ENCODE measurements around the gene COA8. TPM values are rescaled to one million over a fixed set of nuclear protein-coding genes. Genes with fewer than 3 reads are reported as not detected.

Gene COA8
- total RNA-seq, 3 donors from 2014 or later (not counting 1 experiment from before 2014, with no cell fraction given) = 22.2 to 32.0 (median 24.9) TPM

DNA sequence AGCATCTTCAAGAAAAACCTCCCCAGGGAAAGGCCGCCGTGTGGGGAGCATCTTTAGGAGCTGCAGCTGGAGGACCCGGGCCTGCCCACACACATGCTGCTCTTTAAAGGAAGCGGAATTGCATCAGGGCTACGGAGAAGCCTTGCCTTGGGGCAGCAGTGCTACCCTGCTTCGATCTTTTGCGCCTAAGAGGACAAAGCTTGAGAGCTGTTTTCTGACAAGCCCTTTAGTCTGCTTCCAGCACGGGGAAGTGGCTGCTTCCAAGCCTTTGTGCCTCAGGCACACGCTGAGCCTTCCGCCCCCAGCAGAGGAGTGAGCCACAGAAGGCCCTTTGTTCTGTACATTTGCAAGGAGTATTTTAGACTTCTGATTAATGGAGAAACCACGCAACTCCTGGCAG, 31.5 kb downstream of the COA8 start:
- ATAC-seq (no peak), DNase-seq (no peak)
- no peaks in the 10 kb centered on the region for H3K4me1 Mint-ChIP-seq
- H3K36me3 ChIP-seq (ENCODE audit: control insufficient read depth, insufficient read depth, low read length) = peaks cover 4% of the 10 kb centered on the region
- TF ChIP-seq CTCF (IDR thresholded peaks at IDR 0.05) = no peak
- no peak overlapping the region for H3K27ac Mint-ChIP-seq
- no peaks in the 10 kb centered on the region for H3K36me3 Mint-ChIP-seq
- H3K27ac ChIP-seq (ENCODE audit: low read length) = no peak overlapping the region
- H3K9me3 Mint-ChIP-seq = no peaks in the 10 kb centered on the region
- H3K27me3 ChIP-seq (ENCODE audit: control insufficient read depth, insufficient read depth, low read length) = no peaks in the 10 kb centered on the region
- no peak overlapping the region for H3K4me3 ChIP-seq (ENCODE audit: low read length)
- no peak overlapping the region for H3K4me3 Mint-ChIP-seq
- H3K4me1 ChIP-seq (ENCODE audit: control insufficient read depth, insufficient read depth, low read length) = peaks cover 7% of the 10 kb centered on the region
- intact Hi-C loops (cut with micrococcal nuclease) = no loop called here
- WGBS (ENCODE audit: insufficient coverage) = 93% methylated on average over 11 of the region's 11 CpGs
- H3K27me3 Mint-ChIP-seq (ENCODE audit: low read depth in 2 of 2) = no peaks in the 10 kb centered on the region
- no peaks in the 10 kb centered on the region for H3K9me3 ChIP-seq (ENCODE audit: control insufficient read depth, insufficient read depth, low read length)

- Mint-ChIP-seq H3K36me3 (no peaks in the 10 kb centered on the region), H3K9me3 (no peaks in the 10 kb centered on the region), H3K27me3 (ENCODE audit: low read depth in 2 of 2) (no peaks in the 10 kb centered on the region), H3K4me1 (no peaks in the 10 kb centered on the region), H3K27ac (no peak overlapping the region), H3K4me3 (no peak overlapping the region)
- H3K27ac ChIP-seq (ENCODE audit: low read length) = no peak overlapping the region
- peaks cover 7% of the 10 kb centered on the region for H3K4me1 ChIP-seq (ENCODE audit: control insufficient read depth, insufficient read depth, low read length)
- no peaks in the 10 kb centered on the region for H3K9me3 ChIP-seq (ENCODE audit: control insufficient read depth, insufficient read depth, low read length)
- DNase-seq = no peak
- TF ChIP-seq CTCF (IDR thresholded peaks at IDR 0.05) = no peak
- no peaks in the 10 kb centered on the region for H3K36me3 ChIP-seq (ENCODE audit: control insufficient read depth, insufficient read depth, low read length)
- intact Hi-C loops (cut with micrococcal nuclease) = no loop called here
- no peak for ATAC-seq
- H3K4me3 ChIP-seq (ENCODE audit: low read length) = no peak overlapping the region
- H3K27me3 ChIP-seq (ENCODE audit: control insufficient read depth, insufficient read depth, low read length) = no peaks in the 10 kb centered on the region
- 92% methylated on average over 10 of the region's 10 CpGs for WGBS (ENCODE audit: insufficient coverage)
Measured at GRCh38 chr14:103597623-103598377, 35.0 kb downstream of the COA8 start.

DNA sequence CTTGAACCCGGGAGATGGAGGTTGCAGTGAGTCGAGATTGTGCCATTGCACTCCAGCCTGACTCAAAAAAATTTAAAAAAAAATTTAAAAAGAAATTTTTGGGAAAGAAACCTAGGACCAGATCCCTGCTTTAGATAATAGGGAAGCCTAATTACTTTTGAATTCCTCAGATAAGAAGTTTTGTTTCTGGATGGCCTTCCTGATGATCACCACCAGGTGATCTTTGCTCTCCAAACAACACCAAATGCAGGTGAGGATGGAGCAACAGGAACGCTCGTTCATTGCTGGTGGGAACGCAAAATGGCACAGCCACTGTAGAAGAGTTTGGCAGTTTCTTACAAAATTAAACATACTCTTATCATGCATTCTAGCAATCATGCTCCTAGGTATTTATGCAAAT, 37.7 kb downstream of the COA8 start:
- H3K4me3 ChIP-seq (ENCODE audit: low read length) = no peak overlapping the region
- no peaks in the 10 kb centered on the region for H3K9me3 ChIP-seq (ENCODE audit: control insufficient read depth, insufficient read depth, low read length)
- no peaks in the 10 kb centered on the region for H3K27me3 Mint-ChIP-seq (ENCODE audit: low read depth in 2 of 2)
- peaks cover 0 to 5% of the 10 kb centered on the region in 2 donors for H3K4me1 Mint-ChIP-seq
- no peaks in the 10 kb centered on the region for H3K27me3 ChIP-seq (ENCODE audit: control insufficient read depth, insufficient read depth, low read length)
- H3K27ac ChIP-seq (ENCODE audit: low read length) = no peak overlapping the region
- no peaks in the 10 kb centered on the region for H3K36me3 ChIP-seq (ENCODE audit: control insufficient read depth, insufficient read depth, low read length)
- no peak overlapping the region for H3K27ac Mint-ChIP-seq
- H3K4me1 ChIP-seq (ENCODE audit: control insufficient read depth, insufficient read depth, low read length) = no peaks in the 10 kb centered on the region
- no peak for DNase-seq
- no peak for TF ChIP-seq CTCF (IDR thresholded peaks at IDR 0.05)
- H3K4me3 Mint-ChIP-seq = no peak overlapping the region
- no peak for ATAC-seq
- H3K9me3 Mint-ChIP-seq = no peaks in the 10 kb centered on the region
- 90% methylated on average over 2 of the region's 5 CpGs for WGBS (ENCODE audit: insufficient coverage)
- no peaks in the 10 kb centered on the region for H3K36me3 Mint-ChIP-seq
- intact Hi-C loops (cut with micrococcal nuclease) = no loop called here

GRCh38 chr14:103604620-103605019, 41.9 kb downstream of the COA8 start:
- H3K9me3 Mint-ChIP-seq = no peaks in the 10 kb centered on the region
- peaks cover 8 to 16% of the 10 kb centered on the region in 2 donors for H3K27me3 Mint-ChIP-seq (ENCODE audit: low read depth in 2 of 2)
- H3K27me3 ChIP-seq (ENCODE audit: control insufficient read depth, insufficient read depth, low read length) = peaks cover 3% of the 10 kb centered on the region
- H3K27ac ChIP-seq (ENCODE audit: low read length) = no peak overlapping the region
- H3K27ac Mint-ChIP-seq = no peak overlapping the region
- H3K9me3 ChIP-seq (ENCODE audit: control insufficient read depth, insufficient read depth, low read length) = no peaks in the 10 kb centered on the region
- H3K4me1 ChIP-seq (ENCODE audit: control insufficient read depth, insufficient read depth, low read length) = peaks cover 24% of the 10 kb centered on the region
- peaks cover 15 to 26% of the 10 kb centered on the region in 2 donors for H3K4me1 Mint-ChIP-seq
- no peak for DNase-seq
- WGBS (ENCODE audit: insufficient coverage) = 89% methylated on average over 5 of the region's 5 CpGs
- H3K4me3 ChIP-seq (ENCODE audit: low read length) = no peak overlapping the region
- no peak for TF ChIP-seq CTCF (IDR thresholded peaks at IDR 0.05)
- no peaks in the 10 kb centered on the region for H3K36me3 ChIP-seq (ENCODE audit: control insufficient read depth, insufficient read depth, low read length)
- H3K36me3 Mint-ChIP-seq = no peaks in the 10 kb centered on the region
- intact Hi-C loops (cut with micrococcal nuclease) = no loop called here
- no peak for ATAC-seq
- no peak overlapping the region for H3K4me3 Mint-ChIP-seq
